GM18907 (cell line): ENCODE measurements around the gene SLC38A4.
"Not testable (repeated sequence)": the region's sequence is repeated elsewhere in the genome, so short reads cannot be mapped to it uniquely, and the experiment has no call there.

Source experiments
- ATAC-seq: cut with Tn5 transposase; IDR thresholded peaks from one replicate; pipeline ENCODE4 v1.9.1; 2021; ENCODE audit warnings: mild to moderate bottlenecking, moderate library complexity; ENCODE audit not compliant: unreplicated experiment

SLC38A4 gene

GRCh38 chr12:46825591-46826414, at the start of gene SLC38A4:
Gene SLC38A4 (minus strand): TSS chr12:46825997. CDS start chr12:46793071, 32,926 bp downstream.
- no peak for ATAC-seq

GRCh38 chr12:46875095-46875494, 49.3 kb upstream of the SLC38A4 start:
- ATAC-seq, result no peak

GRCh38 chr12:46874642-46875041, 48.8 kb upstream of the SLC38A4 start:
- no peak for ATAC-seq

- no peak for ATAC-seq
These were observed 46.3 kb upstream of the SLC38A4 start for GRCh38 chr12:46872135-46872534.

- no peak for ATAC-seq
These were observed 39.5 kb upstream of the SLC38A4 start for GRCh38 chr12:46865311-46865710.

- ATAC-seq, result no peak
These were observed 32.6 kb upstream of the SLC38A4 start for GRCh38 chr12:46858368-46858767.

- no peak for ATAC-seq
These were observed 31.7 kb upstream of the SLC38A4 start for GRCh38 chr12:46857486-46857885.

- no peak for ATAC-seq
These were observed 30.0 kb upstream of the SLC38A4 start for GRCh38 chr12:46855760-46856159.

GRCh38 chr12:46854188-46854587, 28.4 kb upstream of the SLC38A4 start:
- ATAC-seq, result not testable (repeated sequence)

GRCh38 chr12:46848792-46849191, 23.0 kb upstream of the SLC38A4 start:
- not testable (repeated sequence) for ATAC-seq

GRCh38 chr12:46847001-46847400, 21.2 kb upstream of the SLC38A4 start:
- no peak for ATAC-seq

GRCh38 chr12:46843811-46844210, 18.0 kb upstream of the SLC38A4 start:
- ATAC-seq, result no peak

GRCh38 chr12:46841891-46842290, 16.1 kb upstream of the SLC38A4 start:
- ATAC-seq, result no peak

- no peak for ATAC-seq
These were observed 14.2 kb upstream of the SLC38A4 start for GRCh38 chr12:46839964-46840363.

- ATAC-seq, result no peak
These were observed 13.4 kb upstream of the SLC38A4 start for GRCh38 chr12:46839232-46839631.

- ATAC-seq, result no peak
These were observed 10.0 kb upstream of the SLC38A4 start for GRCh38 chr12:46835785-46836184.

- ATAC-seq, result no peak
These were observed 6.4 kb upstream of the SLC38A4 start for GRCh38 chr12:46832130-46832704.

- no peak for ATAC-seq
These were observed 5.7 kb upstream of the SLC38A4 start for GRCh38 chr12:46831335-46832129.

GRCh38 chr12:46830731-46831334, 5.0 kb upstream of the SLC38A4 start:
- ATAC-seq, result no peak

GRCh38 chr12:46824709-46825108, 1.1 kb downstream of the SLC38A4 start:
- ATAC-seq, result no peak

GRCh38 chr12:46818642-46819041, 7.2 kb downstream of the SLC38A4 start:
- ATAC-seq, result no peak
